Measurements from ENCODE around the gene FYN. TPM values are rescaled to one million over a fixed set of nuclear protein-coding genes. Genes with fewer than 3 reads are reported as not detected.

The FYN gene
- total and polyA plus RNA-seq, 9 of the 15 experiments (the other 6 are each of a cell fraction or from before 2014, with no cell fraction given) = 2.9 to 22.1 (median 11.4) TPM

- TF ChIP-seq MEIS2 (IDR thresholded peaks at IDR 0.05; ENCODE audit: partially characterized antibody) (peak; percentile 79), ID3 (CRISPR knock-in tag; IDR thresholded peaks at IDR 0.05) (no peak), ID3 (tag; IDR thresholded peaks at IDR 0.05) (no peak), ZNF655 (CRISPR knock-in tag; IDR thresholded peaks at IDR 0.05) (no peak), SMARCA4 (IDR thresholded peaks at IDR 0.05) (peak; percentile 60; the same call in 1 of the 2 replicates), SAP30 (IDR thresholded peaks at IDR 0.05; ENCODE audit: borderline replicate concordance, insufficient read depth, low read depth, low read length, poor library complexity, severe bottlenecking) (no peak), MIER1 (IDR thresholded peaks at IDR 0.05; ENCODE audit: low read depth) (no peak), RAD21 (CRISPR knock-in tag; conservative IDR thresholded peaks at IDR 0.05 in 1 of 2, IDR thresholded peaks at IDR 0.05 in 1 of 2) (0 out of 4 replicates have a peak, but pooled peaks of 1 of the 2 experiments have one; percentile 4), ZBTB7A (IDR thresholded peaks at IDR 0.05; ENCODE audit: borderline replicate concordance, control insufficient read depth, low read depth, low read length) (peak; percentile 41; the same call in 1 of the 2 replicates), SMARCC2 (IDR thresholded peaks at IDR 0.05; ENCODE audit: low read depth) (no peak), ZEB2 (IDR thresholded peaks at IDR 0.05) (no peak; the same call in 1 of the 2 replicates), HMG20A (CRISPR knock-in tag; conservative IDR thresholded peaks at IDR 0.05) (no peak), NFIC (IDR thresholded peaks at IDR 0.05) (0 out of 2 replicates have a peak, but pooled peaks have one; percentile 25), YY1 (IDR thresholded peaks at IDR 0.05; ENCODE audit: borderline replicate concordance in 1 of 3, control insufficient read depth in 1 of 3, extremely low read depth in 1 of 3, insufficient read depth in 3 of 3, insufficient read length in 1 of 3, insufficient replicate concordance in 2 of 3, low read depth in 1 of 3, low read length in 2 of 3) (peak in 1 of 3 experiments; percentile 49), PHF21A (IDR thresholded peaks at IDR 0.05; ENCODE audit: borderline replicate concordance, low read depth) (peak; percentile 20; the same call in 1 of the 2 replicates), RBM17 (IDR thresholded peaks at IDR 0.05; ENCODE audit: borderline replicate concordance, low read depth, low read length) (no peak), RCOR1 (IDR thresholded peaks at IDR 0.05; ENCODE audit: borderline replicate concordance in 1 of 2, low read depth in 2 of 2, low read length in 2 of 2) (peak in 1 of 2 experiments; percentile 50; a peak in 1 of 4 replicates), SIN3A (IDR thresholded peaks at IDR 0.05; ENCODE audit: borderline replicate concordance in 2 of 2, control insufficient read depth in 1 of 2, low read depth in 2 of 2, low read length in 2 of 2) (0 out of 4 replicates have a peak, but pooled peaks of 1 of the 2 experiments have one; percentile 6), RB1 (IDR thresholded peaks at IDR 0.05; ENCODE audit: low read depth) (no peak), TCF3 (CRISPR knock-in tag; IDR thresholded peaks at IDR 0.05) (peak; percentile 79), ETV1 (tag; conservative IDR thresholded peaks at IDR 0.05; ENCODE audit: low read depth) (no peak)
- TF ChIP-seq, protein P1, sequence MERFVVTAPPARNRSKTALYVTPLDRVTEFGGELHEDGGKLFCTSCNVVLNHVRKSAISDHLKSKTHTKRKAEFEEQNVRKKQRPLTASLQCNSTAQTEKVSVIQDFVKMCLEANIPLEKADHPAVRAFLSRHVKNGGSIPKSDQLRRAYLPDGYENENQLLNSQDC (CRISPR knock-in tag; IDR thresholded peaks at IDR 0.05) = no peak
Observed at GRCh38 chr6:111871725-111872400, 1.4 kb downstream of the FYN start (continued).

Measured in K562 (cell line).